Large intestine (tissue), 12 donors: ENCODE measurements around the gene GPR155. TPM values are rescaled to one million over a fixed set of nuclear protein-coding genes. Genes with fewer than 3 reads are reported as not detected.

Experiments used
- DNase-seq, 2 donors: peaks; one replicate each; pipeline versions ENCODE4 v3.0.0 to v3.0.0-alpha.2; 2013
- H3K27ac ChIP-seq: one replicate; pipeline ENCODE4 v1.5.1; 2013; ENCODE audit warnings: low read length
- H3K27me3 ChIP-seq: 2 replicates; pipeline ENCODE4 v1.6.1; 2013; ENCODE audit warnings: low read length; ENCODE audit not compliant: control insufficient read depth, insufficient read depth
- H3K36me3 ChIP-seq: 2 replicates; pipeline ENCODE4 v1.6.1; 2013; ENCODE audit warnings: low read length; ENCODE audit not compliant: control insufficient read depth, insufficient read depth
- H3K4me1 ChIP-seq: one replicate; pipeline ENCODE4 v1.6.1; 2013; ENCODE audit warnings: low read length; ENCODE audit not compliant: control insufficient read depth, insufficient read depth
- H3K4me3 ChIP-seq: one replicate; pipeline ENCODE4 v1.5.1; 2013; ENCODE audit warnings: low read length
- H3K9me3 ChIP-seq: one replicate; pipeline ENCODE4 v1.6.1; 2013; ENCODE audit warnings: mild to moderate bottlenecking, low read depth, low read length, moderate library complexity; ENCODE audit not compliant: control insufficient read depth
- WGBS: methylation state at CpG from one replicate; pipeline ENCODE4 v1.1.5; 2013; ENCODE audit warnings: low lambda C conversion rate; ENCODE audit not compliant: insufficient coverage; 5-methylcytosine and 5-hydroxymethylcytosine counted together
- long read RNA-seq, 11 donors: transcript quantifications; one replicate each; lab custom pipeline, GENCODE V29; 2026
- polyA plus RNA-seq: library from polyadenylated mRNA; unstranded; fragments of 120-200 nt; gene quantifications from one replicate; pipeline ENCODE4 v1.2.1, GENCODE V29; 2013

The GPR155 gene, protein sequence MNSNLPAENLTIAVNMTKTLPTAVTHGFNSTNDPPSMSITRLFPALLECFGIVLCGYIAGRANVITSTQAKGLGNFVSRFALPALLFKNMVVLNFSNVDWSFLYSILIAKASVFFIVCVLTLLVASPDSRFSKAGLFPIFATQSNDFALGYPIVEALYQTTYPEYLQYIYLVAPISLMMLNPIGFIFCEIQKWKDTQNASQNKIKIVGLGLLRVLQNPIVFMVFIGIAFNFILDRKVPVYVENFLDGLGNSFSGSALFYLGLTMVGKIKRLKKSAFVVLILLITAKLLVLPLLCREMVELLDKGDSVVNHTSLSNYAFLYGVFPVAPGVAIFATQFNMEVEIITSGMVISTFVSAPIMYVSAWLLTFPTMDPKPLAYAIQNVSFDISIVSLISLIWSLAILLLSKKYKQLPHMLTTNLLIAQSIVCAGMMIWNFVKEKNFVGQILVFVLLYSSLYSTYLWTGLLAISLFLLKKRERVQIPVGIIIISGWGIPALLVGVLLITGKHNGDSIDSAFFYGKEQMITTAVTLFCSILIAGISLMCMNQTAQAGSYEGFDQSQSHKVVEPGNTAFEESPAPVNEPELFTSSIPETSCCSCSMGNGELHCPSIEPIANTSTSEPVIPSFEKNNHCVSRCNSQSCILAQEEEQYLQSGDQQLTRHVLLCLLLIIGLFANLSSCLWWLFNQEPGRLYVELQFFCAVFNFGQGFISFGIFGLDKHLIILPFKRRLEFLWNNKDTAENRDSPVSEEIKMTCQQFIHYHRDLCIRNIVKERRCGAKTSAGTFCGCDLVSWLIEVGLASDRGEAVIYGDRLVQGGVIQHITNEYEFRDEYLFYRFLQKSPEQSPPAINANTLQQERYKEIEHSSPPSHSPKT
- polyA plus RNA-seq: 3.7 TPM
- long read RNA-seq, donor 1, full-length matches to known transcripts: 1 of 1 reads
- long read RNA-seq, donor 1, partial matches to known transcripts: 0 of 1 reads
- long read RNA-seq, donor 1, other reads (novel, unspliced or antisense): 0 of 1 reads
- long read RNA-seq, donor 2, full-length matches to known transcripts: 1 of 1 reads
- long read RNA-seq, donor 2, partial matches to known transcripts: 0 of 1 reads
- long read RNA-seq, donor 2, other reads (novel, unspliced or antisense): 0 of 1 reads
- long read RNA-seq, donor 3: 0 reads
- long read RNA-seq, donor 4: 0 reads
- long read RNA-seq, donor 5, full-length matches to known transcripts: 1 of 1 reads
- long read RNA-seq, donor 5, partial matches to known transcripts: 0 of 1 reads
- long read RNA-seq, donor 5, other reads (novel, unspliced or antisense): 0 of 1 reads
- long read RNA-seq, donor 6, partial matches to known transcripts: 0 of 1 reads
- long read RNA-seq, donor 6, other reads (novel, unspliced or antisense): 0 of 1 reads
- long read RNA-seq, donor 7: 0 reads
- long read RNA-seq, donor 8: 0 reads
- long read RNA-seq, donor 9: 0 reads
- long read RNA-seq, donor 10, full-length matches to known transcripts: 1 of 1 reads
- long read RNA-seq, donor 10, partial matches to known transcripts: 0 of 1 reads
- long read RNA-seq, donor 10, other reads (novel, unspliced or antisense): 0 of 1 reads
- long read RNA-seq, donor 11: 0 reads

DNA sequence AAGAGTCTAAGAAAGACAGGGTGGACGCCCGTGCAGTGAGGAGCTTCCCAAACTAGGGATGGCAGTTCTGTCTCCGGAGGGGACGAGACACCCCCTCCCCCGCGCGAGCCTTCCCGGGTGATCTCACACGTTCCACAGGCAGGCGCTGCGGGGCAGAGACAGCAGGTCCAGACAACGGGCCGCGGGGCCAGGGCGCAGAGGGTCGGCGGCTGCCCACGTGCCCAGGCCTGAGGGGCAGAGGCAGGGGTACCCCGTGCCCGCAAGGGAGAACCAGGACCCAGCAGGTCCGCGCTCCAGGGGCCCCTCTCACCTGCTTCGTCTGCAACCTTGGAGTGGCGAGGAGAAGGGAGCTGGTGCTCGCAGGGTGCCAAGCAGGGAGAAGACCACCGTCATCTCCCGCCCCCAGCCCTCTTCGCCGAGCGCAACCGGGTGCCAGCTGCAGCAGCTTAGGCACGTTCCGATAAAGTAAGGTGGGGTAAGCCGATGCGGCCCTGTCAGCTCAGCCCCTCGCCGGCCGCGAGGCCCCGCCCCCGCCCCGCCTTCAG is at the start of gene GPR155:
TSS of gene GPR155 (minus strand) at position 467 of the 545 bp plus-strand sequence. CDS start 5,073 bp downstream, outside the sequence.
- Histone ChIP-seq H3K4me1 (no peaks in the 10 kb centered on the region), H3K4me3 (peak within 1 kb of the TSS; percentile 90), H3K27ac (peak within 1 kb of the TSS; percentile 63), H3K27me3 (peaks cover 14% of the 10 kb centered on the region), H3K36me3 (no peaks in the 10 kb centered on the region), H3K9me3 (no peaks in the 10 kb centered on the region)
- WGBS: no CpG with 5 or more reads among the region's 42 CpGs
- DNase-seq: peak in 1 of 2 donors; percentile 50

- no peaks in the 10 kb centered on the region for H3K9me3 ChIP-seq
- DNase-seq: no peak
- no peak overlapping the region for H3K27ac ChIP-seq
- peaks cover 2% of the 10 kb centered on the region for H3K27me3 ChIP-seq
- H3K4me1 ChIP-seq: no peaks in the 10 kb centered on the region
- WGBS: 100% methylated on average over 1 of the region's 11 CpGs
- H3K4me3 ChIP-seq: no peak overlapping the region
- no peaks in the 10 kb centered on the region for H3K36me3 ChIP-seq
Observed at GRCh38 chr2:174535757-174536703, 49.2 kb upstream of the GPR155 start.

- no peak for DNase-seq
- H3K36me3 ChIP-seq: no peaks in the 10 kb centered on the region
- no peak overlapping the region for H3K4me3 ChIP-seq
- H3K27me3 ChIP-seq: peaks cover 2% of the 10 kb centered on the region
- no peaks in the 10 kb centered on the region for H3K9me3 ChIP-seq
- WGBS: no CpG with 5 or more reads among the region's 3 CpGs
- H3K27ac ChIP-seq: no peak overlapping the region
- no peaks in the 10 kb centered on the region for H3K4me1 ChIP-seq
Observed at GRCh38 chr2:174535083-174535482, 48.3 kb upstream of the GPR155 start.

- no peaks in the 10 kb centered on the region for H3K9me3 ChIP-seq
- no CpG with 5 or more reads among the region's 4 CpGs for WGBS
- no peaks in the 10 kb centered on the region for H3K4me1 ChIP-seq
- DNase-seq: no peak
- H3K27ac ChIP-seq: no peak overlapping the region
- no peaks in the 10 kb centered on the region for H3K36me3 ChIP-seq
- H3K27me3 ChIP-seq: peaks cover 4% of the 10 kb centered on the region
- no peak overlapping the region for H3K4me3 ChIP-seq
Observed at GRCh38 chr2:174529916-174530315, 43.1 kb upstream of the GPR155 start.

GRCh38 chr2:174527959-174528358 is 41.1 kb upstream of the GPR155 start:
- H3K9me3 ChIP-seq: no peaks in the 10 kb centered on the region
- no peak for DNase-seq
- WGBS: no CpG with 5 or more reads among the region's 3 CpGs
- no peak overlapping the region for H3K27ac ChIP-seq
- no peaks in the 10 kb centered on the region for H3K4me1 ChIP-seq
- H3K36me3 ChIP-seq: no peaks in the 10 kb centered on the region
- no peak overlapping the region for H3K4me3 ChIP-seq
- peaks cover 7% of the 10 kb centered on the region for H3K27me3 ChIP-seq

- no peak for DNase-seq
- H3K4me1 ChIP-seq: no peaks in the 10 kb centered on the region
- no peak overlapping the region for H3K4me3 ChIP-seq
- WGBS: 83% methylated on average over 1 of the region's 3 CpGs
- H3K36me3 ChIP-seq: no peaks in the 10 kb centered on the region
- peaks cover 7% of the 10 kb centered on the region for H3K27me3 ChIP-seq
- no peak overlapping the region for H3K27ac ChIP-seq
- no peaks in the 10 kb centered on the region for H3K9me3 ChIP-seq
Observed at GRCh38 chr2:174527101-174527721, 40.4 kb upstream of the GPR155 start.

- peaks cover 7% of the 10 kb centered on the region for H3K27me3 ChIP-seq
- no peaks in the 10 kb centered on the region for H3K9me3 ChIP-seq
- WGBS: 89% methylated on average over 2 of the region's 2 CpGs
- H3K4me1 ChIP-seq: no peaks in the 10 kb centered on the region
- H3K27ac ChIP-seq: no peak overlapping the region
- DNase-seq: no peak
- H3K4me3 ChIP-seq: no peak overlapping the region
- H3K36me3 ChIP-seq: no peaks in the 10 kb centered on the region
Observed at GRCh38 chr2:174524527-174524926, 37.7 kb upstream of the GPR155 start.

DNA sequence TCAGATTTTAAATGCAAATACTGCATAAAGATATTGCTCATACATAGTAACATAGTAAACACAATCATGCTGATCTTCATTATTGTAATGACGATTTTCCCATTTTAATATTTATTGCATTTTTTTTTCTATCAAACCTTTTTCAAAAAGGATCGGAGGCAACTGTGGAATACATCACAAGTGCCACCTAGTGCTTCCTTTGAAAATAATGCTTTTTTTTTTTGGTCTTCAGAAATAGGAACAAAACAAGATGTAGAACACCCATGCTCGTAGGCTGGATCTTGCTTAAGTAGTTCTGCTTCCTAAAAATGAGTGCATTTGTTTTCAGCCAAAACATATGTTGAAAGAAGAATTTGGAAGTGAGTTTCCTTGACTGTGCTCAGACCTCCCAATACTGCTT is 35.7 kb upstream of the GPR155 start:
- H3K36me3 ChIP-seq: no peaks in the 10 kb centered on the region
- H3K27ac ChIP-seq: no peak overlapping the region
- DNase-seq: no peak
- 51% methylated on average over 2 of the region's 3 CpGs for WGBS
- no peaks in the 10 kb centered on the region for H3K4me1 ChIP-seq
- peaks cover 7% of the 10 kb centered on the region for H3K27me3 ChIP-seq
- no peaks in the 10 kb centered on the region for H3K9me3 ChIP-seq
- H3K4me3 ChIP-seq: no peak overlapping the region
